ENCODE results near the gene CA4.
"Not testable (repeated sequence)": the region's sequence is repeated elsewhere in the genome, so short reads cannot be mapped to it uniquely, and the experiment has no call there.

Gene CA4

DNA sequence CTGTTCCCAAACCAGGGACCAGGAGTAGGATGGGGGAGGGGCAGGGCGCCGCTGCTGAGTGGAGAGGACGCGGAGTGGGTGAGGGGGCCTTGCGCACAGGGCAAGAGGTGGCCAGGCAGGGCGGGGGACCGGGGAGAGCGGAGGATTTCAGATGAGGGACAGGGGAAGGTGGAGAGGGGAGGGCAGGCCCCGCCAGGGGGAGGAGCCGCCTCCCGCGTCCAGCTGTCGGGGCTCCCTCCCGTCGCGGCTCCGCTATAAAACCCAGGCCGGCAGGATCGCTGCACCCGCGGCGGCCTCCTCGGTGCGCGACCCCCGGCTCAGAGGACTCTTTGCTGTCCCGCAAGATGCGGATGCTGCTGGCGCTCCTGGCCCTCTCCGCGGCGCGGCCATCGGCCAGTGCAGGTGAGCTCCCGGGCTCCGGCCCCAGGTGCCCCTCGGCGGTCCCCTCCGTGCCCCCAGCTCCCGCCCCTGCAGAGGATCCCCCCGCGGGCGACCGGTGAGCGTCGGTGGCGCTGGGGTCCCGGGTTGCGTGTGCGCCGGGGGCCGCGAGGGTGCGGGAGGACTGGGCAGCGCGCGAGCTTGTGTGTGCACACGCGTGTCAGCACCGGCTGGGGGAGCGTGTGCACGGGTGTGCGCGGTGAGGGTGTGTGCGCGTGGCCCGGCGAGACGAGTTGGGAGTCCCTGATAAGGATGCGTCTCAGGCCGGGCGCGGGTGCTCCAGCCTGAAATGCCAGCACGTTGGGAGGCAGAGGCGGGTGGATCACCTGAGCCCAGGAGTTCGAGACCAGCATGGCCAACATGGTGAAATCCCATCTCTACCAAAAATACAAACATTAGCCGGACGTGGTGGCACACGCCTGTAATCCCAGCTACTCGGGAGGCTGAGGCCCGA is at the start of gene CA4:
CA4 (plus strand) TSS at position 283 of the 892 bp plus-strand sequence; CDS start at position 345, 62 bp downstream.
- DNase-seq (ENCODE audit: low spot score), result no peak

DNA sequence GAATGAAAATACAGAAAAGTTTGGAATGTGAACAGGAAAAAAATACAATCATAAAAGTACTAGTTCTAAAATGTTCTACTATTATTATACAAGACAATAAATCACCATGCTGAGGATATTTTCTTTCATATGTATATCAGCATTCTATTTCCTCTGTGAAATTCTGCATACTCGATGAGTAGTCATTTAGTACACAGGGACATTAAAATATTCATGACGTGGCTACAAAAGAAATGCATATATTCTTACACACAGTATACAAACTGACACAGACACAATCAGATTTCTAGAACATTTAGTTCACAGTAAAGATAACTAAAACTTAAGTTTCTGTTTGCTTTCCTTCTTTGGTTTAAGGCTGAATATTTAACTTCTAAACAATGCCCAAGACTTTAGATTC is 49.2 kb upstream of the CA4 start:
- DNase-seq (ENCODE audit: low spot score), result not testable (repeated sequence)

DNA sequence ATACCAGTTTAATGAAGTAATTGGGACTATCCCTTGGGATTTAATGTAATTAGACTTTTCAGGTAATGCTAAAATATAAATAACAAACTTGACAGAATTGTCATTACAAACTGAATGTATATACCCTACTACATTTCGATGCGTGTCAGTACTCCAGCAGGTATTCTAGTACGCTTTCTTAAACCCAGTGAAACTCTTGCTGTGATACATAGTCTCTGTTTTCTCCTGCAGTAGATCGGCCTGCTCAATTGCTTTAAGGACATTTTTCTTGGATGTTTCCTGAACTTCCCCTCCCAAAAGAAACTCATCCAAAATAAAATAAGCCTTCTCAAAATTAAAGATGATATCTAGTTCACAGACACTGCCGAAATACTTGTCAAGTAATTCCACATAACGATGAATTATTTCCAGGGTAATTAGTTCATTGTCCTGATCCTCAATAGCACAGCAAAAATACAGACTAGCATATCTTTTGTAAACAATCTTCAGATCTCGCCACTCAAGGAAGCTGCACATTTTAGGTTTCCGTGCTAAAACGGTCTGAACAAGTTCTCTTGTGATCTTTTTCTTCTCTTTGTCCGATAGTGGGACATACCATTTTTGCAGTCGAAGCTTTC is 47.6 kb upstream of the CA4 start:
- DNase-seq (ENCODE audit: low spot score), result not testable (repeated sequence)

DNA sequence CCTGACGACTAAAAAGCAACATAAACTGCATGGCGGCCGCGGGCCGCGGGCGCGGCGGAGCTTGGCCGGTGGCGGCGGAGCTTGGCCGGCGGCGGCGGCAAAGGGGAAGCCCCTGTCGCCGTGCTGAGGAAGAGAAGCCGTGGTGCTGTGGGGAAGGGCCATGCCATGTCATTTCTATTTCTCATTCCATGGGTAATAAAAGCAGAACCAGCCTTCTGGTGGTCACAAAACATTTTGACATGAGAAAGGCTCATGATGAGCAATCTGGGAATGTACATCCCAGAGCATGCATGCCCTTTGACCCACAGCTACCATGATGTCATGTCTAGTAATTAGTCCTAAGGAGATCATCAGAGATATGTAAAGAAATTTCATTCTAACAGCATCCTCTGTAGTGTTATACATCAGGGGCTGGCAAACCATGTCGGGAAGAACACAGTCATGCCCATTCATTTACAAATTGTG is 47.1 kb upstream of the CA4 start:
- peak; percentile 60 for DNase-seq (ENCODE audit: low spot score)

DNA sequence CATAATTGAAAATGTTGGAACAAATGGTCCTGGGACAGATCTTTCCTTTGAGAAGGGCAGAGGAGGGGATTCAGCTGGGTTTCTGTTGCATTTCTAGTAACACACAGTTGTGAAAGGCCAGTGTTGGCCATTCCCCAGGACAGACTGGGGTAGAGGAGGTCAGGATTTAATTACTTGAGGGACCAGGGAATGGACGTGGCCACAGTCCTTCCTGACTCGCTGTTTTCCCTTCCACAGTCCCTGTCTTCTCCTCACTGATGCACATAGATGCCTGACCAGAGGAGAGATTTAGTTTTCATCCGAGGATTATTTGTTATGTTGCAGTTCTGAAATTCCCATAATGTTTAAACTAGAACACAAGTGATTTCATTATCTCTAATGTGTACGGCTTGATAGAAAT is 45.8 kb upstream of the CA4 start:
- no peak for DNase-seq (ENCODE audit: low spot score)

DNA sequence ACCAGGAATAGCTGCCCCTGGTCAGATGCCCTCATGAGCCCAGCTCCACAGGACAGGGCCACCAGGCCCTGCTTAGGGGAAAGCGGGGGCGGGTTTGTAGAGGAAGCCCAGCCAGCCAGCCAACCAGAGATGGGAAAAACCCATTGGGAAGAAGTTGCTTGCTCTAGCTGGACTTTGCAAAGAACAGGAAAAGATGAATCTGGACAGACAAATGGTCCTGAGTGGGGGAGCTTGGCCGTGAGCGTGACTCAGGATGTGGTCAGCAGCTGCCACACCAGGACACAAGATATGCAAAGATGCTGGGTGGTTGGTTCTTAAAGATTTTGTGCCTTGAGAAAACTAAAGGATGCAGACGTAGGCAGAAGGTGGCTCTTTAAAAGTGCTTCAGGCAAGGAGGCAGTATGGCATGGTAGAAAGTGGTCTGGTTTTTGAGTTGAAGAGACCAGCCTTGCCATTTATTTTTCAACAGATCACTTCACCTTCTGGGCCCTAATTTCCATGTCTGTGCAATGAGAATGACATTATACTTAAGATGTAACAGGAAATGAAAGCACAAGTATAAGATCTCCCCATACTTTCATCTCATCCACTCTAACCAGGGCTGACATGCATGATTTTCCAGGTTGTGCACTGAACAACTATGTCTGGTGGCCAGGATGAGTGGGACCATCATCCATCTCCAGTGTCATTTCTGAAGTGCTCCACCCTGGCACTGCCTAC is 43.3 kb upstream of the CA4 start:
- DNase-seq (ENCODE audit: low spot score), result no peak

DNA sequence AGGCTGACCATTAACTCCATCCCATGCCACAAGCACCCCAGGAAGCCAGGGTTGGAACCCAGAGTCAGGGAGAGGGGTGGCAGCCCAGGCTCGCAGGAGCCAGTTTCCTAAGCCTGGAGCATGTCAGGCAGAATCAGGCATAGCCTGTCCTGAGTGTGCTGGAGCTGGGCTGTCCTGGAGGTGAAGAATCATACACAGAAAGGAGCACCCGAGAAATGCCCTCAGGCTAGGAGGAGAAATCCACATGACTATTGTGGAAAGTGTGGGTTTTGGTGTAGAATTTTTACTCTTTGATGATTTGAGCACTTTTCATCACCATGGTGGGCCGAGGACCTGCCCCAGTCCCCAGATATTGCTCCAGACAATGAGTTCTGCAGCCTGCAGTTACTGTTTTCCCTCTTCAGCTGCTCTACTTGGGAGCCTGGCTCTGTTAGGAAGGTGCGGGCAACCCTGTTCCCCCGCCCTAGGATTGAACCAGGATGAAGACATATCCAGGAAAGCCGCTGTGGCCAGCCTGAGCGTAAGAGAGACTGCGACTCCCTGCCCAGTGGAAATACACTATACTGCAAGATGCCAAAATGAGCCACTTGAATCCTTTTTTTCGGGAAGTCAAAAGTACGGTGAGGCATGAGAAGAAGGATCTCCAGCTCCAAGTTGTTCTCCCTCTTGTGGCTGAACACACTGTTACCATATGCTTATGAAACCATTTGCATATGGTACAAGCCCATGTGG is 42.1 kb upstream of the CA4 start:
- no peak for DNase-seq (ENCODE audit: low spot score)

DNA sequence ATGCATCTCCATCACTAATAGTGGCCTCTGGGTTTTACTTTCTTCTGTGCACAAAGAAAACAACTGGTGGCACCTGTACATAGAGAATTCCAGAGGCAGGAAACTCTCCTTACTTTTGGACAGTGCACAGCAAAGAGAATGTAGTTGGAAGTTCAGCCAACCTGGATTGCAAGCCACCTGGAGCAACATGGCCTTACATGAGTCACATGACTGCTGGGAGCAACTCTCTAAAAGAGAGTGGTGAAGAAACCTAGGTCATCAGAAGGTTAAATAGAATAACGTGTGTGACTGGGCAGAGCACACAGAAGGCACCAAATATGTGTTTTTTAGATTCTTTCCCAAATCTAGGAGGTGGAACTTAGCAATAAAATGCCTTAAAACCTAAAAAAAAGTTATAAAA is 41.5 kb upstream of the CA4 start:
- DNase-seq (ENCODE audit: low spot score), result not testable (repeated sequence)

DNA sequence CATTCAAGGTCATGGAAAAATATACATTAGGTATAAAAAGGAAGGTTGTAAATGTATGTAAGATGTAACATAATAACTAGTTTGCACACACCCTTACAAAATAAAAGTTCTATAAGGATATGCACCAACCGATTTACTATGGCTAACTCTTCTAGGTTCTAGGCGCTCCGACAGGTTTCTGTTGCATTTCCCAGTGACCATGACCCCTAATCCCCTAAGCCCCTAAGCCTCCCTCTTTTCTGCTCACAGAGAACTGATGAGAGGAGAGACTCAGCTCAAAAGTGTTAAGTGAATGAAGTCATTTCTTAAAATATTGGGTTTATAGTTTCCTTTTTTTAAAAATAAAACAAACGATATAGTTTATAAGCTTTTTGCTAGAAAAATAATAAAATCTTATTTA is 41.1 kb upstream of the CA4 start:
- no peak for DNase-seq (ENCODE audit: low spot score)

DNA sequence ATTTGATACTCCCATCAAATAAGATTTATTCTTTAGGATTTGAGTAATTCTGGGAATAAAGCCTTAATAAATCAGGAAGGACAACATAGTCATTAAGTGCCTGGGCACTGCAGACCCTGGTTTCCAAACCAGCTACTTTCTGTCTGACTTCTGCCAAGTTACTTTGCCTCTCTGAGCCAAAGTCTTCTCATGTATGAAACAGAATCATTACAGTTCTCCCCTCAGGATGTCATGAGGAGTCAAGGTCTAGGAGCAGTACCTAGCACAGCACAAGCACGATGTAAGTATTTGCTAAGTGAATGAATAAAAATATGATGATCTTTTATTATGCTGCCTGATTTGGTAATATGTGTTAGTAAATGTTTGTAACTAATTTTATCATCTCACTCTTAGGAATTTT is 40.6 kb upstream of the CA4 start:
- DNase-seq (ENCODE audit: low spot score), result no peak

DNA sequence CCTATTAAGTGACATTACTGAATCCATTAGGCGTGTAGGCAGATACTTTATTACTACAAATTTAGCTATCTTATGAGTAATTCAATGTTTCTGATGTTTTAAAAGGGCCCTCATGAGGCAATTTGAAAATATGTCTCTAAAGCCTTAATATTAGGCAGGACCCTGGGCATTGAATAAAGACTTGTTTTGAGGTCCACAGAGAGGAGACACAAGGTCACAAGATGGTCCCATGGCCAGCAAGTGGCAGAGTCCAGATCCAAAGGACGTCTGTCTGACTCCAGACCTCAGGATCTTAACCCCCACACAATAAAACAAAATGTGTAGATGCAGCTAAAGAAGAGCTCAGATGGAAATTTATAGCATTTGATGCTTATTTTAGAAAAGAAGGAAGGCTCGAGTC is 39.2 kb upstream of the CA4 start:
- no peak for DNase-seq (ENCODE audit: low spot score)

DNA sequence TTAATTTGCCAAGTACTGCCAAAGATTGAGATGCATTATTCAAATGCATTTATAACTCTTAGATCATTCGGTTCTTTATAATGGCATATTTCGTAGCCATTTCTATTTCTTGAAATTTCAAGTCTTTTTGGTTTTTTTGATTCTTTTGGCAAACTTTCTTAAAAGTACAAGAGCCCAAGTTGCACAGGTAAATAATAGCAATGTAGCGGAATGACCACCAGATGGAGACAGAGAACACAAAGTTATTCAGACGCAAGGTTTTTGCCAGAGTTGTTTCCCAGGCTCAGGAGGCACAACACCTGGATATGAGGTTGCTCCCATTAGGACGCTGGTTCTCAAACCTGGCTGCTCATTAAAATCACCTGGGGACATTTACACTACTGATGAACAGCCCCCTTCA is 38.1 kb upstream of the CA4 start:
- DNase-seq (ENCODE audit: low spot score), result not testable (repeated sequence)

DNA sequence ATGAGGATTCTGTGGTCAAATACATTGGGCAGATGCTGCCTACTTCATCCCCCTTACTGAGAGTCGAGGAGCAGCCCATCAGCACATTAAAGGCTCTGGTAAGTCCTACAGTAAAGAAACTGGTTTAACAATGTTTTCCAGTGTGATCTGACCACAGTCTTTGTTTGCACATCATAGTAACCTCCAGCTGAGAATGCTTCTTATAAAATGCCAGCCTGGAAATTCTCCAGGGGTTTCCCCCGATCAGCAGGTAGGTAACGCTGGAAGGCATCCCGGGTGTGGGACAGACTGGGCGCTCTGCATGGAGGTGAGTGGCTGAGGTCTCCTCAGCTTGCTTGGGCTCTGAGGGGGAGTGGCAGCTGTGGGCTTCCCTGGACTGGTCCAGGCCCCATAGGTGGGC is 34.4 kb upstream of the CA4 start:
- DNase-seq (ENCODE audit: low spot score), result not testable (repeated sequence)

DNA sequence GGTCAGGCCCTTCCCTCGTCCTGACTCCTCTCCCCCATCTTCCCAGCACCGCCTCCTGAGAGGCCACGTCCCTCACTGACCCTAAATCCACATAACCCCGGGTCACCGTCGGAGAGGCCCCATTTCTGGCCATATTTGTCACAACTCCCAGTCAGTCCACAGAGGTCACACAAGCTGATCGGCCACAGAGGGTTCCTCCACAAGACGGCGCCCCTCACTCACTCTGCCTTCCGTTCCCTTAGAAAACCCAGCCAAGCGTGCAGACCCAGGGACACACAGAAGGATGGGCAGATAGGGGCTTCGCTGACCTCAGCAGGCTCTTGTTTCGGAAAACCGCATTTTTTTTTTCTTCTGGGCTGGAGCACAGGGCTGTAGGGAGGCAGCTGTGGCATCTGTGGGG is 33.6 kb upstream of the CA4 start:
- DNase-seq (ENCODE audit: low spot score), result not testable (repeated sequence)

DNA sequence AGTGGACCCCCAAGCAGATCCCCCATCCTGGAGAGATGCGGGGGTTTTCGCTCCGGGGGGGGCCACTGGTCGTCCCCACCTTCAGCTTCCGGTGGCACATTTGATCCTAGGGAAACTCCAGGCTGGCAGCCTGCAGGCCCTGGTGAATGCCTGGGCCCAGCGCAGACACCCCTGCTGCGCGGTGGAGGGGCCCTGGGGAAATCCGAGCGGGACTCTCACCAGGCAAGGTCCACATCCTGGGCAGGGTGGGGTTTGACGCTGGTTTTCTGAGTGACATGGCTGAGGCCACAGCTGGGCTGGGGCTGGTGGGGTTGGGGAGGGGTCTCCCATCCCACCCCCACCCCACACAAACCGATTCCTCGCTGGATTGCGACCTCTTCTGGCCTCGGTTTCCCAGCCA is 30.6 kb upstream of the CA4 start:
- not testable (repeated sequence) for DNase-seq (ENCODE audit: low spot score)

DNA sequence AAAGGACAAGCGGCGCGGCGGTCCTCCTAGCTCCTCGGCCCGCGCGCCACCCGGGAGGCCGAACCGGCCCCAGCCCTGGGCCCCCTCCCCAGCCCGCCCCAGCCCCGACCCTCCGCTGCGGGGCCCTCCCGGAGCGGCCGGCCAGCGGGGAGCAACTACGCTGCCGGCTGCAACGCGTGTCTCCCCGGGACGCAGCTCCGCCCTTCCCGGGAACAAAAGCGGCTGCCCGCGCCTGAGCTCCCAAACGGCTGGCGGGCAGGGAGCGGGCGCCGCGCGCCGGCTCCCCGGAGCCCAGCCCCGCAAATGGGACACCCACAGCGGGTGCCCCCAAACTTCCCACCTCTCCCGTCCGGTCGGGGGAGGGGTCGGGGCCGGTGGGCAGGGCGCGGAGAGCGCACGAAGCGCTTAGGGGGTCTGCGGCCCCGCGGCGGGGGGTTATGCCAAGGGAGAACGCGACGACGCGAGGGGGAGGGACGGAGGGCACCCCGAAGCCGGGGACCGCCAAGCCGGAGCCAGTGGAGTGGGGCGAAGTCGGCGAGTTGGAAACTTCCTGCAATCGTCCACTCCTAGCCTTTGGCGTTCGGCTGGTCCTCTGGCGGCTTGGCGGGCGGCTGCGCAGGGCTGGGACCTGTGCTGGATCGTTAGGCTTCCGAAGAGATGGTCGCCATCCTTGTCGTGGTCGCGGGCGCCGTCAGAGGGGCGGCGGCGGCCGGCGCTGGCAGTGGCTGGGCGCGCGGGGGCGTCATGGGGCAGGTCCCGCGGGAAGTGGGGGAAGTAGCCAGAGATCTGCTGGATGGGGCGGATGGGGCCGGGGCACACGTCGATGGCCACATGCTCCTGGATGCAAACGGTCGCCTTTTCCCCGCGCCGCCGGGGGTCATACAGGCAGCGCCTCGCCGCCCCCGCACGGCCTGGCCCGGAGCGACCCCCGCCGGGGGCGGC is 29.7 kb upstream of the CA4 start:
- DNase-seq (ENCODE audit: low spot score), result not testable (repeated sequence)

DNA sequence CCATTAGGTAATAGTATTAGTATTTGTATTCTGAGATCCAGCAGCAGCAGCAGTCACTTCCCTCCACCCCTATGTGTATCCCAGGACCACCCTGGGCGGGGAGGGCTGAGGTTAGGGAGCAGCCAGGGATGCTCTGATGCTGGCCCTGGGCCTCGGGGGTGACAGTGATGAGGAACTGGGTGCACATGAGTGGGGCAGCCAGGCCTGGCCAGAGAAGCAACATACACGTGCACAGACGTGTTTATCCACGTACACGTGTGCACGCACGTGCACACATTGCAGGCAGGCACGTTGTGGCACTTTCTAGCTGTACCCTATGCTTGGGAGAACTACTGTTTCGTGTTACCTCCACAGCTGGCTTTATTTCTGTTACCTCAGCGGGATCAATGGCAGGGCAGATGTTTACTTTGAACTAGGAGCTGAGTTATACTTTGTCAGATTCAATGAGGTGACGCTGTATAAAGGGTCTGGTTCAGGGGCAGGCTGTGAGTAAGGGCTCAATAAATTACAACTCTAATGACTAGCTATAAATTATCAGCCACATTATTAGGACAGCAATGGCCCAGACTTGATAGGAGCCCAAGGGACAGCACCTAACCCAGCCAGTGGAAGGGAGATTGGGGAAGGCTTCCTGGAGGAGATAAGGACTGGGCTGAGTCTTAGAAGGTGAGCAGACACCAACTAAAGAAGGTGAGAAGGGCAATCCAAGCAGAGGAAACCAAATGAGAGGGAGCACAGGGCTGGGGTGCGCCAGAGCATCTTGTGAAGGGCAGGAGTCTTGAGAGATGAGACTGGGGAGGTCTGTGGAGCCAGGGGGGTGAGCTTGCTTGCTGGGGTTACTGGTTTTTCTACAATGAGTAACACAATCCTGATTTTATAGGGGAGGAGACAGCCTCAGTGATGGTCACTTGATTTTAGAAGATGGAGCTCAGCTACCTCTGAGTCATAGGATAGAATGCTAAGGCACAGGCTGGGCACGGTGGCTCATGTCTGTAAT is 22.4 kb upstream of the CA4 start:
- no peak for DNase-seq (ENCODE audit: low spot score)

DNA sequence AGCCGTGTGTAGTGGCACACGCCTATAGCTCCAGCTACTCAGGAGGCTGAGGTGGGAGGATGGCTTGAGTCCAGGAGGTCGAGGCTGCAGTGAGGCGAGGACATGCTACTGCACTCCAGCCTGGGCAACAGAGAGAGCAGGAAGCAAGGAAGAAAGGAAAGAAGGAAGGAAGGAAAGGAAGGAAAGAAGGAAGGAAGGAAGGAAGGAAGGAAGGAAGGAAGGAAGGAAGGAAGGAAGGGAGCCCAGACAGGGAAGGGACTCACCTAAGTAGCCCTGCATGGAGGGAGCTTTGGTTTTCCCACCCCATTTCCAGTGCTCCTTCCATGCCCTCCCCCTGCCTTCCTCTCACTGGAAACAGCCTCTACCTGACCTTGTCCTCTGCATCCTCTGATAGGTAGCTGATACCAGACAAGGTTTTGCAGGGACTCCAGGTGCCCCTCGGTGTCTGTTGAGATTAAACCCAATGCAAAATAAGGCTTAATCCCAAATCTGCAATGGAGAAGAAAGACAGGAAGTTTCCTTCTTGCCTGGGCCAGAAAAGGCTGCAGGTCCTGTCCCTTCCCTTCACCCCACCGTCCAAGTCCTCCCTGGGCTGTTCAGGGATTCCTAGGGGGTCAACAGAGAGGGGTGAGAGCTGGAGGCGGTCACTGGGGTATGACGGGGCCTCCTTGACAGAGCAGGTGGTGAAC is 21.5 kb upstream of the CA4 start:
- no peak for DNase-seq (ENCODE audit: low spot score)

DNA sequence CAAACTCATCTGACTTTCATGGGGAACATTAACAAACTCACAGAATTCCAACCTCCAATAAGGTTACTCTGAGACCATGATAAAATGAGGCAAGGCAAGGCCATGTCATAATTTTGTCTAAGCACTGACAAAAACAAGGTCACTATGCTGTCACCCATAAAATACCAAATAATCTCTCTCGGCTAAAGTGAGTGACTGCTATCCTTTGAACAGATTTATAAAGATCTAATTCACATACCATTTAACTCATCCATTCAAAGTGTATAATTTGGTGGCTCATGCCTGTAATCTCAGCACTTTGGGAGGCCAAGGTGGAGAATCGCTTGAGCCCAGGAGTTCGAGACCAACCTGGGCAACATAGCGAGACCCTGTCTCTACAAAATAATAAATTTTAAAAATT is 20.6 kb upstream of the CA4 start:
- DNase-seq (ENCODE audit: low spot score), result no peak
